GM23338 (cell line): Measurements from ENCODE around the gene ABHD6. TPM values are rescaled to one million over a fixed set of nuclear protein-coding genes. Genes with fewer than 3 reads are reported as not detected.

Source experiments
- CREB1 ChIP-seq: fragments of 250-450 bp; sonication (Bioruptor Pico); IDR thresholded peaks from 2 replicates; pipeline ENCODE4 v1.5.0; 2020; ENCODE audit warnings: low read depth, mild to moderate bottlenecking, moderate library complexity
- CTCF ChIP-seq, 2 experiments: fragments of 200-600 bp in 1 of 2; sonication (generic) in 1 of 2; conservative IDR thresholded peaks; 2 replicates each; pipeline versions ENCODE4 v1.5.1 to v1.6.1; 2016 to 2017; ENCODE audit warnings: antibody characterized with exemption in 2 of 2, low read depth in 2 of 2, mild to moderate bottlenecking in 2 of 2, moderate library complexity in 1 of 2
- ETS1 ChIP-seq: IDR thresholded peaks from 2 replicates; pipeline ENCODE4 v1.6.1; 2016; ENCODE audit warnings: antibody characterized with exemption
- EZH2 ChIP-seq: fragments of 200-600 bp; sonication (generic); IDR thresholded peaks from one replicate; pipeline ENCODE4 v1.8.0; 2017; ENCODE audit warnings: antibody characterized with exemption, mild to moderate bottlenecking, low read depth; ENCODE audit not compliant: unreplicated experiment
- JUNB ChIP-seq: IDR thresholded peaks from one replicate; pipeline ENCODE4 v1.6.1; 2016; ENCODE audit warnings: antibody characterized with exemption; ENCODE audit not compliant: unreplicated experiment
- NANOG ChIP-seq: IDR thresholded peaks from 2 replicates; pipeline ENCODE4 v1.6.1; 2016; ENCODE audit warnings: antibody characterized with exemption, borderline replicate concordance
- POLR2AphosphoS5 ChIP-seq: IDR thresholded peaks from 2 replicates; pipeline ENCODE4 v1.6.1; 2016; ENCODE audit warnings: antibody characterized with exemption, low read depth
- REST ChIP-seq: IDR thresholded peaks from one replicate; pipeline ENCODE4 v1.6.1; 2018; ENCODE audit warnings: antibody characterized with exemption; ENCODE audit not compliant: unreplicated experiment
- STAT1 ChIP-seq: IDR thresholded peaks from one replicate; pipeline ENCODE4 v1.6.1; 2016; ENCODE audit warnings: antibody characterized with exemption; ENCODE audit not compliant: unreplicated experiment
- ZNF114 ChIP-seq: fragments of 250-450 bp; sonication (Bioruptor Pico); IDR thresholded peaks from 2 replicates; pipeline ENCODE4 v1.5.0; 2020; ENCODE audit warnings: mild to moderate bottlenecking, moderate library complexity
- ZNF331 ChIP-seq: fragments of 250-450 bp; sonication (Bioruptor Pico); IDR thresholded peaks from 2 replicates; pipeline ENCODE4 v1.5.0; 2020; ENCODE audit warnings: low read depth, mild to moderate bottlenecking, moderate library complexity
- ZNF462 ChIP-seq: fragments of 250-450 bp; sonication (Bioruptor Pico); IDR thresholded peaks from 2 replicates; pipeline ENCODE4 v1.5.0; 2020; ENCODE audit warnings: mild to moderate bottlenecking, moderate library complexity
- polyA plus RNA-seq: library from polyadenylated mRNA; unstranded; fragments of >200 nt; fragmentation: Nextera tagmentation; extraction: Ambion mirVana; gene quantifications from 2 replicates; pipeline ENCODE4 v1.2.1, GENCODE V29; 2016
- total RNA-seq: library from RNA; depleted of rRNA; stranded (reverse); fragments of >200 nt; shearing (Covaris generic); gene quantifications from 2 replicates; pipeline ENCODE4 v1.2.3, GENCODE V29; 2014

Gene ABHD6
- total and polyA plus RNA-seq, 2 experiments from 2014 or later = 3.7 to 5.5 TPM

- TF ChIP-seq ZNF462 (CRISPR knock-in tag) = no peak
- TF ChIP-seq ZNF331 (CRISPR knock-in tag) = no peak
- TF ChIP-seq REST = no peak
- no peak for TF ChIP-seq ZNF114
- no peak for TF ChIP-seq ETS1
- no peak for TF ChIP-seq NANOG
- TF ChIP-seq JUNB = no peak
- TF ChIP-seq CTCF (conservative IDR thresholded peaks at IDR 0.05; ENCODE audit: low read depth in 2 of 2) = no peak
- TF ChIP-seq EZH2 = no peak
- TF ChIP-seq STAT1 = no peak
- no peak for TF ChIP-seq CREB1
- TF ChIP-seq POLR2AphosphoS5 = no peak
Observed at GRCh38 chr3:58222161-58222724, 15.3 kb upstream of the ABHD6 start (continued).
